T-helper 1 cell treated with Interleukin-12 subunit alpha and Interleukin-12 subunit beta and Interleukin-4 antibody, amounts not matched to agents 30 μg/mL and 1 μg/mL, for 36 hours (primary cell): ENCODE results near the gene MEA1.

Experiments
- H3K27ac Mint-ChIP-seq: one replicate; pipeline ENCODE4 v1.8.0; 2021; ENCODE audit warnings: mild to moderate bottlenecking, mixed read lengths
- H3K27me3 Mint-ChIP-seq: one replicate; pipeline ENCODE4 v1.8.0; 2021; ENCODE audit warnings: low read depth, mixed read lengths
- H3K36me3 Mint-ChIP-seq: one replicate; pipeline ENCODE4 v1.8.0; 2021; ENCODE audit warnings: low read depth, mixed read lengths
- H3K4me1 Mint-ChIP-seq: one replicate; pipeline ENCODE4 v1.8.0; 2021; ENCODE audit warnings: low read depth, mixed read lengths
- H3K4me3 Mint-ChIP-seq: one replicate; pipeline ENCODE4 v1.8.0; 2021; ENCODE audit warnings: mild to moderate bottlenecking, moderate library complexity, mixed read lengths
- H3K9me3 Mint-ChIP-seq: one replicate; pipeline ENCODE4 v1.8.0; 2021; ENCODE audit warnings: mixed read lengths

MEA1 gene

GRCh38 chr6:43013843-43014433 lies at the start of gene MEA1, which contains the start of gene KLHDC3:
TSS of gene MEA1 (minus strand) at chr6:43013946. CDS start at chr6:43013813, 133 bp downstream.
TSS of gene KLHDC3 (plus strand) at chr6:43014249. CDS start at chr6:43017193, 2,944 bp downstream.
- no peaks in the 10 kb centered on the region for H3K9me3 Mint-ChIP-seq
- H3K4me3 Mint-ChIP-seq = peak within 1 kb of the TSS; percentile 97
- peaks cover 39% of the 10 kb centered on the region for H3K4me1 Mint-ChIP-seq
- peaks cover 35% of the 10 kb centered on the region for H3K36me3 Mint-ChIP-seq
- no peaks in the 10 kb centered on the region for H3K27me3 Mint-ChIP-seq
- H3K27ac Mint-ChIP-seq = peak within 1 kb of the TSS; percentile 89

- peaks cover 23% of the 10 kb centered on the region for H3K4me1 Mint-ChIP-seq
- peaks cover 6% of the 10 kb centered on the region for H3K36me3 Mint-ChIP-seq
- H3K9me3 Mint-ChIP-seq = no peaks in the 10 kb centered on the region
Observed at GRCh38 chr6:43062818-43063217, 49.1 kb upstream of the MEA1 start.

GRCh38 chr6:43061861-43062260 lies 48.1 kb upstream of the MEA1 start:
- Mint-ChIP-seq H3K27me3 (no peaks in the 10 kb centered on the region), H3K36me3 (peaks cover 9% of the 10 kb centered on the region), H3K9me3 (no peaks in the 10 kb centered on the region), H3K27ac (no peak overlapping the region), H3K4me3 (no peak overlapping the region), H3K4me1 (peaks cover 23% of the 10 kb centered on the region)

More at GRCh38 chr6:43062818-43063217, 49.1 kb upstream of the MEA1 start:
- no peak overlapping the region for H3K27ac Mint-ChIP-seq
- H3K4me3 Mint-ChIP-seq = no peak overlapping the region
- no peaks in the 10 kb centered on the region for H3K27me3 Mint-ChIP-seq

GRCh38 chr6:43060755-43061633 lies 47.2 kb upstream of the MEA1 start:
- Mint-ChIP-seq H3K9me3 (no peaks in the 10 kb centered on the region), H3K36me3 (peaks cover 13% of the 10 kb centered on the region), H3K4me1 (peaks cover 23% of the 10 kb centered on the region), H3K4me3 (peak overlapping the region; percentile 89), H3K27ac (peak overlapping the region; percentile 58), H3K27me3 (no peaks in the 10 kb centered on the region)

GRCh38 chr6:43060034-43060754 lies 46.4 kb upstream of the MEA1 start:
- Mint-ChIP-seq H3K4me3 (peak overlapping the region; percentile 89), H3K4me1 (peaks cover 23% of the 10 kb centered on the region), H3K27ac (peak overlapping the region; percentile 95), H3K36me3 (peaks cover 17% of the 10 kb centered on the region), H3K9me3 (no peaks in the 10 kb centered on the region), H3K27me3 (no peaks in the 10 kb centered on the region)

GRCh38 chr6:43059168-43060033 lies 45.7 kb upstream of the MEA1 start, which contains the start of the genes KLC4 and MRPL2:
TSS of gene KLC4 (plus strand) at chr6:43059631. CDS start at chr6:43061336, 1,705 bp downstream.
TSS of gene MRPL2 (minus strand) at chr6:43059434. CDS start at chr6:43059381, 53 bp downstream.
- H3K4me3 Mint-ChIP-seq = peak within 1 kb of the TSS; percentile 89
- H3K9me3 Mint-ChIP-seq = no peaks in the 10 kb centered on the region
- H3K36me3 Mint-ChIP-seq = peaks cover 17% of the 10 kb centered on the region
- no peaks in the 10 kb centered on the region for H3K27me3 Mint-ChIP-seq
- H3K27ac Mint-ChIP-seq = peak within 1 kb of the TSS; percentile 95
- peaks cover 23% of the 10 kb centered on the region for H3K4me1 Mint-ChIP-seq

- Mint-ChIP-seq H3K36me3 (peaks cover 22% of the 10 kb centered on the region), H3K27me3 (no peaks in the 10 kb centered on the region), H3K4me3 (peak overlapping the region; percentile 89), H3K9me3 (no peaks in the 10 kb centered on the region), H3K27ac (peak overlapping the region; percentile 95), H3K4me1 (peaks cover 28% of the 10 kb centered on the region)
Observed at GRCh38 chr6:43058531-43058930, 44.8 kb upstream of the MEA1 start.

- H3K36me3 Mint-ChIP-seq = peaks cover 20% of the 10 kb centered on the region
- H3K27ac Mint-ChIP-seq = peak overlapping the region; percentile 41
Observed at GRCh38 chr6:43055966-43056365, 42.2 kb upstream of the MEA1 start.

GRCh38 chr6:43054206-43054943 lies 40.6 kb upstream of the MEA1 start:
- Mint-ChIP-seq H3K9me3 (no peaks in the 10 kb centered on the region), H3K36me3 (peaks cover 30% of the 10 kb centered on the region), H3K4me1 (peaks cover 34% of the 10 kb centered on the region), H3K27ac (peak overlapping the region; percentile 98), H3K4me3 (peak overlapping the region; percentile 98), H3K27me3 (no peaks in the 10 kb centered on the region)

More at GRCh38 chr6:43055966-43056365, 42.2 kb upstream of the MEA1 start:
- Mint-ChIP-seq H3K27me3 (no peaks in the 10 kb centered on the region), H3K4me1 (peaks cover 41% of the 10 kb centered on the region), H3K4me3 (no peak overlapping the region), H3K9me3 (no peaks in the 10 kb centered on the region)

GRCh38 chr6:43053545-43054205 lies 39.9 kb upstream of the MEA1 start, which contains the start of gene CUL7:
TSS of gene CUL7 (minus strand) at chr6:43053851. CDS start at chr6:43052788, 1,063 bp downstream.
- Mint-ChIP-seq H3K27ac (peak within 1 kb of the TSS; percentile 98), H3K36me3 (peaks cover 34% of the 10 kb centered on the region), H3K27me3 (no peaks in the 10 kb centered on the region), H3K4me1 (peaks cover 32% of the 10 kb centered on the region), H3K4me3 (peak within 1 kb of the TSS; percentile 98), H3K9me3 (no peaks in the 10 kb centered on the region)

- Mint-ChIP-seq H3K27me3 (no peaks in the 10 kb centered on the region), H3K4me3 (peak overlapping the region; percentile 98), H3K9me3 (no peaks in the 10 kb centered on the region), H3K4me1 (peaks cover 25% of the 10 kb centered on the region), H3K27ac (peak overlapping the region; percentile 98), H3K36me3 (peaks cover 34% of the 10 kb centered on the region)
Observed at GRCh38 chr6:43052842-43053544, 39.2 kb upstream of the MEA1 start.

GRCh38 chr6:43052225-43052841 lies 38.6 kb upstream of the MEA1 start:
- H3K36me3 Mint-ChIP-seq = peaks cover 28% of the 10 kb centered on the region
- H3K4me1 Mint-ChIP-seq = peaks cover 23% of the 10 kb centered on the region
- no peaks in the 10 kb centered on the region for H3K9me3 Mint-ChIP-seq
- no peaks in the 10 kb centered on the region for H3K27me3 Mint-ChIP-seq
- peak overlapping the region; percentile 98 for H3K27ac Mint-ChIP-seq
- H3K4me3 Mint-ChIP-seq = peak overlapping the region; percentile 98
